HG02938 (cell line): ENCODE measurements around the gene CHRNG.

Experiments
- ATAC-seq: cut with Tn5 transposase; IDR thresholded peaks from one replicate; pipeline ENCODE4 v1.9.1; 2021; ENCODE audit warnings: mild to moderate bottlenecking, moderate library complexity; ENCODE audit not compliant: unreplicated experiment

The CHRNG gene, protein sequence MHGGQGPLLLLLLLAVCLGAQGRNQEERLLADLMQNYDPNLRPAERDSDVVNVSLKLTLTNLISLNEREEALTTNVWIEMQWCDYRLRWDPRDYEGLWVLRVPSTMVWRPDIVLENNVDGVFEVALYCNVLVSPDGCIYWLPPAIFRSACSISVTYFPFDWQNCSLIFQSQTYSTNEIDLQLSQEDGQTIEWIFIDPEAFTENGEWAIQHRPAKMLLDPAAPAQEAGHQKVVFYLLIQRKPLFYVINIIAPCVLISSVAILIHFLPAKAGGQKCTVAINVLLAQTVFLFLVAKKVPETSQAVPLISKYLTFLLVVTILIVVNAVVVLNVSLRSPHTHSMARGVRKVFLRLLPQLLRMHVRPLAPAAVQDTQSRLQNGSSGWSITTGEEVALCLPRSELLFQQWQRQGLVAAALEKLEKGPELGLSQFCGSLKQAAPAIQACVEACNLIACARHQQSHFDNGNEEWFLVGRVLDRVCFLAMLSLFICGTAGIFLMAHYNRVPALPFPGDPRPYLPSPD

DNA sequence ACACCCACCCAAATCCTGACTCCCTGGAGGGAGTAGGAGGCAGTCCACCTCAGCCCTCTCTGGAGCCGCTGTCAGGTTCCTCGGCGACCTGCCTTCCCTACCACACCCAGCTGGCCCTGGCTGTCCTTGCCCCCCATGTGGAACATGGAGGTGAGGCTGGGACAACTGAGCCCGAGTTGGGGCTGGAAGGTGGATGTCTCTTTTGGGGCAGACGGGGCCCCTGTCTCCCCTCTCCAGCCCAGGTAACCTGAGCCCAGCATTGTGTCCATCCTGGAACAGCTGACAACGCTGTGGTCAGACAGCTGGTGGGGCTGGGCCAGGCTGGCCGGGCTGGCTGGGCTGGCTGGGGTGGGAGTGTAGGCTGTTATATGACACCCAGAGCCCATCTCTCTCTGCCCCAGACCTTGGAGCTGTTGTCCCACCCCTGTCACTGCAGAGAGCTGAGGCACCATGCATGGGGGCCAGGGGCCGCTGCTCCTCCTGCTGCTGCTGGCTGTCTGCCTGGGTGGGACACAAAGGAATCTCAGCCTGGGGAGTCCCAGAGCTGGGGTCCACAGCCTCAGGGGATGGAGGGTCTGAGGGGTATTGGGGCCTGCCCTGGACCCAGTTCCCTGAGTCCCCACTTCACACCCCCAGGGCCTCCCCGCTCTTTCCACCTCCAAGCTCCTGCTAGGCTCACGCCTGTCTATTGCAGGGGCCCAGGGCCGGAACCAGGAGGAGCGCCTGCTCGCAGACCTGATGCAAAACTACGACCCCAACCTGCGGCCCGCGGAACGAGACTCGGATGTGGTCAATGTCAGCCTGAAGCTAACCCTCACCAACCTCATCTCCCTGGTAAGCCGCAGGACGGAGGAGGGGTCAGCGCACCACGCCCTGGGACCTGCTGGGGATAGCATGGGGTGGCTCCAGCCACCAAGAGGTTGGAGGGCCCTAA lies at the start of gene CHRNG:
Gene CHRNG (plus strand): TSS at position 395 of the 934 bp plus-strand sequence. CDS start 56 bp downstream, at position 451.
- ATAC-seq: no peak

DNA sequence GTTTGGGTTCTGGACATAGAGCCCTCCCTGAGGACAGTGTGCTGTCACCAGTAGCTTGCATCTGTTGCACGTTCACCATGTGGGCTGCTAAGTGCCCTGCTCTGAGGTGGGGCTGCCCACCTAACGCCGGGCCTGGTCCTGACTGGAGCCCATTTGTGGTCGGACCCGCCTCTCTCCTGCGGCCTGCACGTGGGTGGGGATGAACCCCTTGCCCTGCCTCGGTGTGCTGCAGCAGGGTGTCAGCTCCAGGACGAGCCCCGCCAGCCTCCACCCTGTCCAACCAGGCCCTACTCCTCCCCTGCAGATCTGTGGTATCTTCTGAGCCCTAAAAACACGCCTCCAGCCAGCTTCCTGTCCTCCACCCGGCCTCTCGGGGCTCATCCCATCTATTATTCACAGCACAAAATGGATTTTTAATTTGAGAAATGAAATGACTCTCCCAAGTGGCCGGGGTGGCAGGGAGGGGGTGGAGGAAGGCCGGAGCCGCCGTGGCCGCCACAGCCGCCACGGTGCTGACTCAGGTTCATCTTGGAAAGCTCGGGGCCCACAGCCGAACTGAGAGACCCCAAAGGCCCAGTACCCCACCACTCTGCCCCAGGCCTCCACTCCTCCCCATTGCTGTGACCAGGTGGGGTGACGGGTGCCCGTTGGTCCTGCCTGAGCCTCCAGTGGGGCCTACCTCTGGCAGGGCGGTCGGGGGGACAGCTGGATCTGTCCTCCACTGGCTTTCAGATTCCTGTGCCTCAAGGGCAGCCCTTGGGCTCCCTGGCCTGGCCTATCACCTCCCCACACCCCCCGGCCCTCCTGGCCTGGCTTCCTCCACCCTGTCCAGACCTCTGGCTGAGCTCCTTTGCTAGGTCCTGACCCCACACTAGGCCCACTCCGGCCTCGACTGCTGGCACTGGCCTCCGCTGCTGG lies 49.0 kb upstream of the CHRNG start:
- no peak for ATAC-seq

DNA sequence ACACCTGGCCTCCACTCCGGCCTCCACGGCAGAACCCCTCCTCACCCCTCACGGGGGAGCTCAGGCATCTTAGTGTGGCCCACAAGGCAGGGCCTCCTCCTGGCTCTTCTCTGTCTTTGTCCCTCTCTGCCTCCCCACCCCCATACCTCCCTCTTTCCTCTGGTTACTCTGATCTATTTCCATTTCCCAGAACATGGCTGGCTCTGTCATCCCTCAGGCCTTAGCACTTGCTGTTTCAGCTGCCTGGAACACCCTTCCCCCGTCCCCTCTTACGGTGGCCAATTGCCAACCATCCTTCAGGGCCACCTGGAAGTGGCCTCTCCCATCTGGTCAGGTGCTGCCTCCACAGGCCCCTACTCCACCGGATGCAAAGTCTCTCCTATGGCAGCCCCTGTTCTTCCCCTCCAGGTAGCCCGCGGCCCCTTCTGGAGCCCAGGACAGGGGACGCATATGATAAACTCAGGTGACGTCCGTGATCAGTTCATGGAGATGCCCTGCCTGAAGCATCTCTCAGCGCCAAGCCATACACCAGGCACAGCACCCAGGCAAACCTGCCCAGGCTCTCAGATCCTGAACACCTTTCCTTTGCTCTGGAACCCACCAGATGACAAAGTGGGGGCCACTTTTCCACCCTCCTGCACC lies 48.2 kb upstream of the CHRNG start:
- no peak for ATAC-seq

DNA sequence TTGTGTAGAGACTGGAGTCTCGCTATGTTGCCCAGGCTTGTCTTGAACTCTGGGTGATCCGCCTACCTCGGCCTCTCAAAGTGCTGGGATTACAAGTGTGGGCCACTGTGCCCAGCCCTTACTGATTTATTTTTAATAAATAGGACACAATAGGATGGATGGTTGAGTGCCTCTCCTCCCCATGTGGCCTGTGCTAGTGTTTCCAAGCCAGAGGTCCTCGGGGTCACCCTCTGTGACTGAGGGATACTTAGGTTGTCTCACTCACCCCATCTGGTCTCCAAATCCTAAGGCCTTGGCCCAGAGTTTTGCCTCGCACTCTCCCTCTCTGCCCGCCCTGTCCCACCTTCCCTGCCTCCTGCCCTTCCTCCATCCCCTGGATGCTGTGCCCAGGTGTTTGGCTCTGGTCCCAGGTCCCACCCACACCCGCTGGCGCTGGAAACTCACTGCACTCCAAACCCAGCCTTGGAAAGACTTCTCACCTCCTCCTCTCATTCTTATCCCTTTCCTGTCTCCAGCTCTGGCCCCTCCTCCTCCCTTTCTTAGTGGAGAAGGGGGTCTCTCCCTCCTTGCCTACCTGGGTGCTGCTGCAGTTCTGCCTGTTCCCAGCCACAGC lies 47.1 kb upstream of the CHRNG start:
- ATAC-seq: no peak

DNA sequence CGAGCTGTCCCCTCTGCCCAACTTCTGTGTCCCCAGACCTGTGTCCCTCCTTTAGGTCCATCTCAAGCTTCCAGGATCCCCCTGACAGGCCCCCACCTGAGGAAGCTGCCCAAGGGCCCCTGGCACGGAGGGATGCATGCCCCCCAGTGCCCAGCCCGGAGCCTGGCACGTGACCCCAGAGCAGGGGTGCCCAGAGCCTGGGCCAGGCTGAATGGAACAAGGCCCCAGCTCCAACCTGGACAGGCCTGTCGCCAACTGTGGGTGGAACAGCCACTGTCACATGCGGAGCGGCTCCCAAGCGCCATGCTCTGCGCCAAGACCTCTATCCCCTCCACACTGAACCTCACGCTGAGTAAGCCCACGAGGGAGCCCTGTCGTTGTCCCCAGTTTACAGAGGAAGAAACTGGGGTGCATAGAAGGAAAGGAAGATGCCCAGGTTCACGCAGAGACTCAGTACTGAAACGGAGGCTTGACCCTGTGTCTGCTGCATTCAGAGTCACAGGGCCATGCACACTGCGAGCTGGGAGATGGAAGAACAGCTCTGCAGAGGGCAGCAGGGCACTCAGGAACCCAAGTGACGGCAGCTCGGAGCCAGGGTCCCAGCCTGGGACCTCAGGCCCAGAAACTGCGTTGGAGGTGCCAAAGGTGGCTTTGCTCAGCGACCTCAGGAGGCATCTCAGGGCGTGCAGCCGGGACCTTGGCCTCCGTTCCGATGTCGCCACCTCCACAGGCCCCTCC lies 46.4 kb upstream of the CHRNG start:
- no peak for ATAC-seq

DNA sequence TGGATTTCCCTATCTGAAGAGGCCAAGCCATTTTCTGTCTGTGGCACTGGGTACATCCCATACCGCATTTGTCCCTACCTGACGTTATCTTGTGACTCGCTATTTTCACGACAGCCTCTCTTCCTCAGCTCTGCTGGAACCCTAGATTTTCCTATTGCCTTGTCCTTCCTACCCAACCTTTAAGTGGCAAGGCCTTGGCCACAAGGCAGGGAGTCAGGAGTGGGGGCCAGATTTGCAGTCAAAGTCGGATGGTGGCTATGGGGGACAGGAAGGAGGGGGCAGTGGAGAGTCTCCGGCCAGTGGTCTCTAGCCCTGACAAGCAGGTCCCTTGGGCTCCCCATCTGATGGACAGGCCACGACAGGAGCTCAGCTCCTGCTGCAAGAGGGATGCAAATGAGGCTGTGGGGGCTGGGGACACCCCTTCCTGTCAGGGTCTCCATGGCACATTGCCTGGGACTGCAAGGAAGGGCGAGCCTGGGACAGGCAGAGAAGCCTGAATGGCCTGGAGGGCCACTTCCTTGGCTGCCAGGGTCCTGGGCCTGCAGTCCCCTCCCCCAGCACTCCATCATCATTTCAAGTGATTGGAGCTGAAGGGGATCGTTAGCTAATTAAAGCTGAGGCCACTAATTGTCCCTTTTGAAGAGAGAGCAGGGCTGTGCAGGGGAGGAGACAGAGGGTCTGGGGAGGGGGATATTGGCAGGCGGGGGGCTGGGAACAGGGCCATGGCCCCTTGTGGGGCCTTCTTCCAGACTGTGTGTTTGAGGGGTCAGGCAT lies 45.6 kb upstream of the CHRNG start:
- no peak for ATAC-seq

DNA sequence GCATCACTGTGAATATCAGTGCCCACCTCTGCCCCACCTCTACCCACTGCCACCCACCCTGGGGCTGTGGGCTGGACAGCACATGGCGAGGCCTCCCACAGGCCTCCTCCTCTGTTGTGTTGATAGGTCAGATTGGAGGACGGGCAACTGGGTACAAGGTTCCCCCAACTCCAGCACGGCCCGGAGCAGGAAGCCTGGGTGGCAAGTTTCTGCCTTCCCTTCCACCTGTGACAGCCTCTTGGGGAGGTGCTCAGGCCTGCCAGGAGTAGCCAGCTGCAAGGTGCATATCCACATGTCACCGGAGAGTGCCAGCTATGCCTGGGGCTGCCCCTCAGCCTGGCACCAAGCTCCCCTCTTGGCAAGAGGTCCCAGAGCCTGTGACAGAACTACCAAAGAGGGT lies 45.0 kb upstream of the CHRNG start:
- no peak for ATAC-seq

DNA sequence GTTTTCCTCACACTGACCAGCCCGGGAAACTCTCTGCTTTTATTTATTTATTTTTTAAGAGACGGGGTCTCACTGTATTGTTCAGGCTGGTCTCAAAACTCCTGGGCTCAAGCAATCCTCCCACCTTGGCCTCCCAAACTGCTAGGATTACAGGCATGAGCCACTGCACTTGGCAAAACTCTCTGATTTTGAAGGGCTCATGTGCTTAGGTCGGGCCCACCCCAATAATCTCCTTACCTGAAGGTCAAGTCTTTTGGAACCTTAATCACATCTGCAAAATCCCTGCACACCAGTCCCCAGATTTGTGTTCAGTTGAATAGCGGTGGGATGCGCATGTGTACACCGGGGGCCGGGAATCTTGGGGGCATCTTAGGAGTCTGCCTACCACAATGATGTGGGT lies 44.2 kb upstream of the CHRNG start:
- no peak for ATAC-seq

DNA sequence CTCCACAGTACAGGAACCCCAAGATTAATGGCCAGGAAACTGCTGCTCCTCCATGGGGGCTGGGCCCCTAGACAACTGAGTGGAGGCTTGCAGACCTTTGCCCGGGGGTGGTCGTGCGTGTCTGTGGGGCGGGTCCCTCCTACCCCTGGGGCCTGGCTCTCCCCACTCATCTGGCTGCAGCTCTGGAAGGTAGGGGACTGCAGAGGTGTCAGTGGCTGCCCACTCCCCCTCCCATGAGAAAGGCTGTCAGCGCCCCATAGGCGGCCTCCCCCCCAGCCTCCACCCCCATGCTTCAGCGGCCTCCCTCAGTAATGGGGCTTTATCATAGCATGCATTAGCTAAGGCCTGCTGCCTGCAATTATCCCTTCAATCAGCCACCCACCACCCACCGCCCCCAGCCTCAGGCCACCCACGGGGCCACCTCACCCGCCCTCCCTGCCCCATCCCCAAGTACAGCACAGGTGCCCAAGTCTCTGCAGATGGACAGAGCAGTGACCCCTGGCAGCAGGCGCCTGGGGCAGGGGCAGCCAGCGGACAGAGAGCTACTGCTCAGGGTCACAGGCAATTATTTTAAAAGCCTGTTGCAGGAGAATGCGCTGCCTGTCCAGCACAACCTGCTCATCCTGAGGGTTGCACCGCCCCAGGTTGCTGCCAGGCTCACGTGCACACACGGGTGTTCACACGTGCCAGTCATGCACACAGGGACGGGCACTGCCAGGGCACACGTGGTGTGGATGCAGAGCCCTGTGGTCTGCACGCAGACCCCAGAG lies 42.8 kb upstream of the CHRNG start:
- no peak for ATAC-seq

DNA sequence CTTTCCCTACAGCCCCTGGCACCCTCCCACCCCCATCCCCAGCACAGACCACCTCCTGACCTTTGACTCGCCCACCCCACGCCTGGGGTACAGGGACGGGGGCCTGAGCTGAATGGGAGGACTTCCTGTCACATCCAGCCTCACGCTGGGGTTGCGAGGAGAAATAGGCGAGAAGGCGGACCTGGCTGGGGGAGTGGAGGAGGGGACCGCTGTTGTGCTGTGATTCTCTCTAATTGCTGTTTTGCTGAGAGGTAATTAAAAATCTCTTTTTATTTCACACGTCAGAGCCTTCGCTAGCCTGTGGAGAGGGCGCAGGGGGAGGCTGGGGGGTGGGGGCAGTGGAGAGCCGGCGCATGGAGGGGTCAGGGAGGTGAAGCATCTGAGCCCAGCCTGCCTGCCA lies 42.1 kb upstream of the CHRNG start:
- ATAC-seq: no peak

DNA sequence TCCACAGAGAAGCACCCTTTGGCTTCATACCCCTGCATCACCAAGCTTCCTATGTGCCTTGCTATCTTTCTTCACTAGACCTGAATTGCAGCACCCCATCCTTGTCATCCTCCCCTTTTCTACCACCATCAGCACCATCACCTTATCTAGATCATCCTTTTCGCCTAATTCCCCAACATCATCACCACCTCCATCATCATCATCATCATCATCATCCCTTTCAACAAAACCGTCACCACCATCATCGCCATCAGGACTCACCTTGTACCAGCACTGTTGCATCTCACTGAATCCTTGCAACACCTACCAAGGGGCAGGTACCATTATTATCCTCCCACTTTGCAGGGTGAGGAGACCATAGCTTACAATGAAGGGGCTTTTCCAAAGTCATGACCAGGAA lies 41.0 kb upstream of the CHRNG start:
- no peak for ATAC-seq

DNA sequence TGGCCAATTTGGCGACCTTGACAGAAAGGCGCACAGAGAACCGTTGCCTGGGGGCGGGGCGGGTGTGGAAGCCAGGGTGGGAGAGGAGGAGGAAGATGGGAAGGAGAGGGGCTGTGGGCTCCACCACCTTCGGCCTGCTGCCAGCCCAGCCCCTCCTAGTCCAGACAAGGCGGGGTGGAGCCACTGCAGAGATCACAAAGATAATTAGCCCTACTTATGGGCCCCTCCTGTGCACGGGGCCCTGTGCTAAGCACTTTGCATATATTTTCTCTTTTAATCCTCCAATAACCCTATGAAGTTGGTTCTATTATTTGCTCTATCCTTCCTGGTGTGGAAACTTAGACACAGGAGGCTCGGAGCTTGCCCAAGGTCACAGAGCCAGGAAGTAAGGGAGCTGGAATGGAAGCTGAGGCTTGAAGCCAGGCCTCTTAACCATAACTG lies 38.1 kb upstream of the CHRNG start:
- no peak for ATAC-seq

DNA sequence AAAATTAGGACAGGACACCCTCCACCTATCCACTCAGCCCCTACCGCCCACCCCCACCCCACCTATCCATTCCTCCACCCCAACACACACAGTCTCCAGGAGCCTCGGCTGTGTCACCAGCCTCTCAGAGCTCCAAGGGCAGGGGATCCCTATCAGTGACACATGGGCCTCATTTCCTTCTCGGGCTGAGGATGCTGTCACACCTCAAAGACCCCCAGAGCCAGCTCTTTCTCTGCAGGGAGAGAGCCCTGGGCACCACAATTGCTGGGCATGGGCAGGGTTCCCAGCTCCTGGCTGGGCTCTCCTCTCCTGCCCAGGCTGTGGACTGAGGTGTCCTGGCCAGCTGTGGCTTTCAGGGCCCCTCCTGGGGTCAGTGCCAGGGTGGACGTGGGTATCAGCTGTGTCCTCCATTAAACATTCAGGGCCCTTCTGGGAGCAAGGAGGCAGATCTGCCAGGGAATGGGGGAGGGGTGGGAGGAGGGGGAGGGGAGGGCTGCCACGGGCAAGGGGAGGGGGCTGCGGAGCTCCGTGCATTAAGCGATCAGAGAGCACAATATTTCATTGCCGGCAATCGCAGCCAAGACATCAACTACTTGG lies 37.6 kb upstream of the CHRNG start:
- no peak for ATAC-seq

DNA sequence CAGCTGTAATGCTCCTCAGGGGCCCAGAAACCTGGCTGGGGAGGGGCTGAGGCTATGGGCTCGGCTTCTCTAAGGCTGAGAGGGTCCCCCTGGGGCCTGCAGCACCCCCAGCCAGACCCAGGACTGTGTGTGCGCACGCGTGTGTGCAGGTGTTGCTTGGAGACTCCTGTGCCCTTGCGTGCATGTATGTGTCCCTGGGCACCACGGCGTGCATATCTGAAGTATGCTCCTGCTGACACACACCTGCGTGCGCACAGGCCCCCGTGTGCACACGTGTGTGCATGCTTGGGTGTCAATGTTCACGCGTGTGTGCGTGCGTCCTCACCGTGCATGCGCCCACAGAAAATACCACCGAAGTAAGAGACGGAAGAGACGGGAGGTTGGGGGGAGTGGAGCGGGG lies 37.0 kb upstream of the CHRNG start:
- no peak for ATAC-seq

DNA sequence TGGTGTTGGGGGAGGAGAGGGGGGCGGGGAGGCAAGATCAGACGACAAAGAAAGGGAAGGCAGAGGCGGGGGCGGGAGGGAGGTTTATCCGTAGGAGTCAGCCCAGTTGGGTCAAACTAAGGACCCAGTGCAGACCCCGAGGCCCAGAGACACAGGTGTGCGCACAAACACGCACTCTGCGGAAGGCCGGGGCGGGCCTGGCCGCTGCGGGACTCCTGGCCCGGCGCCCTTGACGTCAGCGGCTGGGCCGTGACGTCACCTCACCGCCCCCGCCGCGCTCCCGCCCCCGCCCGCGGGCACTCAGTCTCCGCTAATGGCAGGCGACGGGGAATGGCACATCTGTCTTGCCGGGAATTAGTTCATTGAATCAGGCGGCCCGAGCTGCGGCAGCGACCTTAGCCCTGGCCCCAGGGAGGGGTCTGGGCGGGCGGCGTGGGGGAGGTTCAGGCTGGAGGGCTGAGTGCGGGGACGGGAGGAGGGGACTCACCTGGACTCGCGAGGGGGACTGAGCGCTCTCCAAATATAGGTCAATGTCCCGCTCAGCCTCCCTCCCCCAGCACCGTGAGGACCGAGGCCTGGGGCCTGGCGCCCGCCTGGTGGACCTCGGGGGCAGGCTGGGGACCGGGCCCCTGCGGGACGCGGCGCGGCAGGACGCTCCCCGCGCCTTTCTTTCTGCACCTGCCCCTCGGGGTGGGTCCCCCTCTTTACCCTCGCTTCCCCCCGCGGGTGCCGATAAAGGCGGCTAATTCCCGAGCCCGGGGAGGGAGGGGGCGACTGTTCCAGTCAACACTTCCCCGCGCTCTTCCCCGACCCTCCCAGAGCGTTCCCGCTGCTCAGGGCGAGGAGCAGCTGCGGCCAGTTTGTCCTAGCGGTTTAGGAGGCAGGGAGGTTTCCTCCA lies 36.3 kb upstream of the CHRNG start:
- ATAC-seq: no peak

DNA sequence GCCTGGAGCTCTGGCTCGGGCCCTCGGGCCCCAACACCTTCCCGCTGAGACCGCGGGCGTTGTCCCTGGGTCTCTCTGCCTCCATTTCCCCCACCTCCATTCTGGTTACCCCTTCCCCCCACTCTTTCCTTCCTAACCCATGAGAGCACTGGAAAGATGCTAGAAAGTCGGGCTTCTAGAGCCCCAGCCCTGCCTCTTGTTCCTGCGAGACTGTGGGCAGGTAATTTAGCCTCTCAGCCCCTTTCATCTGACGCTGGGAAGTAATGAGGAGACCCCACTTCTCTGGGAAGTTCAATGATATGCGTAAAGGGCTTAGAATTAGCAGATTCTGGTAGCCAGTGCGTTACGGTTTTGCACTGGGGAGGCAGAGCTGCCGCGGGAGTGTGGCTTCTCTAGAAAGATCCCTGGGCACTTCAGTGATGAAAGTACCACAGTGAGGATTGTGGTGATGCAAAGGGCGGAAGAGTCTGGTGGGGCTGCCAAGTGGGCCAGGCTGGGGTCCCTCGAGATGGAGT lies 35.6 kb upstream of the CHRNG start:
- ATAC-seq: no peak
